Adrenal gland (tissue), 5 donors: ENCODE measurements around the gene IPO13.

Source experiments
- POLR2A ChIP-seq, 2 donors: fragments of 450-650 bp; IDR thresholded peaks; one replicate each; pipeline ENCODE4 v1.6.1; 2017; ENCODE audit warnings: antibody characterized with exemption in 2 of 2, mild to moderate bottlenecking in 2 of 2, moderate library complexity in 1 of 2
- TF ChIP-seq, protein P1 (sequence below), 6 experiments: fragments of 450-650 bp in 4 of 6; fragments of 200-600 bp in 2 of 6; sonication (generic) in 1 of 6; IDR thresholded peaks; 1 replicate in 5 of 6; 2 replicates in 1 of 6; pipeline versions ENCODE4 v1.5.1 to v1.8.0; 2016 to 2021; ENCODE audit warnings: antibody characterized with exemption in 6 of 6, mild to moderate bottlenecking in 2 of 6, moderate library complexity in 1 of 6
- donor health status: DM: no; HTN: no; CAD: no.

DNA sequence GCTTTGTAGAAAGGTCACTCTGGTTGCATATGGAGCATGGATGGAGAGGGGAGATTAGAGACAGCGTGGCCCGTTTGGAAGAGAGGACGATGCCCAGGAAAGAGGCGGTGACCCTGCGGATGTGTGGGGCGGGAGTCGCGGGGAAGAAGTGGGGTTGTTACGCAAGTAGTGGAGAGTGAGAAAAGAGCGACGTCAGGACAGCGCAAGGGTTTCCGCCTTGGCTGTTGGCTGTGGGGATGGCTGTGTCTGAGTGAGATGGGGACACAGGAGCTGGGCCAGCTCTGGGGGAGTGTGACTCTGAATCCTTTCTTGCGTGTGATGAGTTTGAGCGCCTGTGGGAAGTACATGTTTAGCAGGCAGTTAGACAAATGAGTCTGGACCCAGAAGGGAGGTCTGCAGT is 36.1 kb downstream of the IPO13 start:
- TF ChIP-seq, protein P1, sequence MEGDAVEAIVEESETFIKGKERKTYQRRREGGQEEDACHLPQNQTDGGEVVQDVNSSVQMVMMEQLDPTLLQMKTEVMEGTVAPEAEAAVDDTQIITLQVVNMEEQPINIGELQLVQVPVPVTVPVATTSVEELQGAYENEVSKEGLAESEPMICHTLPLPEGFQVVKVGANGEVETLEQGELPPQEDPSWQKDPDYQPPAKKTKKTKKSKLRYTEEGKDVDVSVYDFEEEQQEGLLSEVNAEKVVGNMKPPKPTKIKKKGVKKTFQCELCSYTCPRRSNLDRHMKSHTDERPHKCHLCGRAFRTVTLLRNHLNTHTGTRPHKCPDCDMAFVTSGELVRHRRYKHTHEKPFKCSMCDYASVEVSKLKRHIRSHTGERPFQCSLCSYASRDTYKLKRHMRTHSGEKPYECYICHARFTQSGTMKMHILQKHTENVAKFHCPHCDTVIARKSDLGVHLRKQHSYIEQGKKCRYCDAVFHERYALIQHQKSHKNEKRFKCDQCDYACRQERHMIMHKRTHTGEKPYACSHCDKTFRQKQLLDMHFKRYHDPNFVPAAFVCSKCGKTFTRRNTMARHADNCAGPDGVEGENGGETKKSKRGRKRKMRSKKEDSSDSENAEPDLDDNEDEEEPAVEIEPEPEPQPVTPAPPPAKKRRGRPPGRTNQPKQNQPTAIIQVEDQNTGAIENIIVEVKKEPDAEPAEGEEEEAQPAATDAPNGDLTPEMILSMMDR (IDR thresholded peaks at IDR 0.05) = no peak
- TF ChIP-seq POLR2A (IDR thresholded peaks at IDR 0.05) = no peak
